Testis (tissue), 3 donors: ENCODE data around the gene ARHGAP32. TPM values are rescaled to one million over a fixed set of nuclear protein-coding genes. Genes with fewer than 3 reads are reported as not detected.

Experiments used
- DNase-seq: peaks from one replicate; pipeline ENCODE4 v3.0.0-alpha.2; 2019
- H3K27ac ChIP-seq, 2 donors: fragments of 200-600 bp; sonication (generic); one replicate each; pipeline ENCODE4 v1.5.1; 2019
- H3K27me3 ChIP-seq: fragments of 200-600 bp; sonication (generic); one replicate; pipeline ENCODE4 v1.5.1; 2019
- H3K36me3 ChIP-seq: fragments of 200-600 bp; sonication (generic); one replicate; pipeline ENCODE4 v1.5.1; 2017; ENCODE audit warnings: low read depth; ENCODE audit errors: missing control alignments
- H3K4me1 ChIP-seq: fragments of 200-600 bp; sonication (generic); one replicate; pipeline ENCODE4 v1.5.1; 2019
- H3K4me3 ChIP-seq, 2 donors: fragments of 200-600 bp; sonication (generic); one replicate each; pipeline ENCODE4 v1.5.1; 2017 to 2019
- H3K9me3 ChIP-seq: fragments of 200-600 bp; sonication (generic); one replicate; pipeline ENCODE4 v1.5.1; 2017
- POLR2A ChIP-seq: fragments of 450-650 bp; IDR thresholded peaks from one replicate; pipeline ENCODE4 v1.6.1; 2017; ENCODE audit warnings: antibody characterized with exemption, mild to moderate bottlenecking, moderate library complexity
- WGBS, 2 donors: methylation state at CpG; one replicate each; pipeline ENCODE4 v1.1.5; 2018; 5-methylcytosine and 5-hydroxymethylcytosine counted together
- intact Hi-C: fragments of 100-400 bp; cut with DNase I; formaldehyde crosslinking; loops from one replicate; pipeline ENCODE4 v1.15.1; 2023; ENCODE audit warnings: low total_unique reads
- polyA plus RNA-seq: library from polyadenylated mRNA; stranded (reverse); fragments of 350-450 nt; fragmentation: Illumina TruSeq; extraction: RNeasy Lipid Tissue Mini Kit (QIAGEN cat#74804); gene quantifications from one replicate; pipeline ENCODE4 v1.2.3, GENCODE V29; 2014; ENCODE audit warnings: low read depth, low replicate concordance; ENCODE audit not compliant: insufficient read depth
- total RNA-seq, 2 donors: library from RNA; depleted of rRNA; stranded (reverse); fragments of >200 nt; gene quantifications; one replicate each; pipeline ENCODE4 v1.2.3, GENCODE V29; 2016
- TF ChIP-seq, protein P1 (sequence below), 3 experiments: fragments of 450-650 bp in 2 of 3; fragments of 200-600 bp in 1 of 3; sonication (generic) in 1 of 3; IDR thresholded peaks; one replicate each; pipeline ENCODE4 v1.5.1; 2016 to 2019; ENCODE audit warnings: antibody characterized with exemption in 3 of 3, mild to moderate bottlenecking in 2 of 3, moderate library complexity in 1 of 3

ARHGAP32 gene
- total and polyA plus RNA-seq, 3 donors from 2014 or later: 33.0 to 58.1 (median 53.8) TPM

DNA sequence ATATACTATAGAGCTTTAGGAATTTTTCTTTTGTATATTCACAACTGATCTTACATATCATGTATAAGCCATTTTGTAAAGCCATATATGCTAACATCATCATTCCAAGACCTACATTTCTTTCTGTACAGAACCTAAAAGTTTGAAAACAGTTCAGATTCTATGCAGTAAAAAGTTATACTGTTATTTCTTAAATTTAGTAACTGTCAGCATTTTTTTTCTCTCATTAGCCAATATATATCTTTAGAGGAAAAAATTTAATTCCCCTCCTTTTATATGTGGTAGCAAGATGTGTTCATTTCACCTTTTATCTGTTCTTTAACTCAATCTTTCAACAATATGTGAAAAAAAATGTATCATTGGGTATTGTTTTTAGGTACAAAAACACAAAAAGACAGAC, 129.0 kb downstream of the ARHGAP32 start:
- TF ChIP-seq, protein P1, sequence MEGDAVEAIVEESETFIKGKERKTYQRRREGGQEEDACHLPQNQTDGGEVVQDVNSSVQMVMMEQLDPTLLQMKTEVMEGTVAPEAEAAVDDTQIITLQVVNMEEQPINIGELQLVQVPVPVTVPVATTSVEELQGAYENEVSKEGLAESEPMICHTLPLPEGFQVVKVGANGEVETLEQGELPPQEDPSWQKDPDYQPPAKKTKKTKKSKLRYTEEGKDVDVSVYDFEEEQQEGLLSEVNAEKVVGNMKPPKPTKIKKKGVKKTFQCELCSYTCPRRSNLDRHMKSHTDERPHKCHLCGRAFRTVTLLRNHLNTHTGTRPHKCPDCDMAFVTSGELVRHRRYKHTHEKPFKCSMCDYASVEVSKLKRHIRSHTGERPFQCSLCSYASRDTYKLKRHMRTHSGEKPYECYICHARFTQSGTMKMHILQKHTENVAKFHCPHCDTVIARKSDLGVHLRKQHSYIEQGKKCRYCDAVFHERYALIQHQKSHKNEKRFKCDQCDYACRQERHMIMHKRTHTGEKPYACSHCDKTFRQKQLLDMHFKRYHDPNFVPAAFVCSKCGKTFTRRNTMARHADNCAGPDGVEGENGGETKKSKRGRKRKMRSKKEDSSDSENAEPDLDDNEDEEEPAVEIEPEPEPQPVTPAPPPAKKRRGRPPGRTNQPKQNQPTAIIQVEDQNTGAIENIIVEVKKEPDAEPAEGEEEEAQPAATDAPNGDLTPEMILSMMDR (IDR thresholded peaks at IDR 0.05): no peak
- TF ChIP-seq POLR2A: no peak
- H3K4me3 ChIP-seq: no peak overlapping the region
- H3K9me3 ChIP-seq: no peaks in the 10 kb centered on the region
- H3K27ac ChIP-seq: no peak overlapping the region
- no peak for DNase-seq
- no peaks in the 10 kb centered on the region for H3K27me3 ChIP-seq
- no peaks in the 10 kb centered on the region for H3K36me3 ChIP-seq
- intact Hi-C loops: no loop called here
- no peaks in the 10 kb centered on the region for H3K4me1 ChIP-seq

DNA sequence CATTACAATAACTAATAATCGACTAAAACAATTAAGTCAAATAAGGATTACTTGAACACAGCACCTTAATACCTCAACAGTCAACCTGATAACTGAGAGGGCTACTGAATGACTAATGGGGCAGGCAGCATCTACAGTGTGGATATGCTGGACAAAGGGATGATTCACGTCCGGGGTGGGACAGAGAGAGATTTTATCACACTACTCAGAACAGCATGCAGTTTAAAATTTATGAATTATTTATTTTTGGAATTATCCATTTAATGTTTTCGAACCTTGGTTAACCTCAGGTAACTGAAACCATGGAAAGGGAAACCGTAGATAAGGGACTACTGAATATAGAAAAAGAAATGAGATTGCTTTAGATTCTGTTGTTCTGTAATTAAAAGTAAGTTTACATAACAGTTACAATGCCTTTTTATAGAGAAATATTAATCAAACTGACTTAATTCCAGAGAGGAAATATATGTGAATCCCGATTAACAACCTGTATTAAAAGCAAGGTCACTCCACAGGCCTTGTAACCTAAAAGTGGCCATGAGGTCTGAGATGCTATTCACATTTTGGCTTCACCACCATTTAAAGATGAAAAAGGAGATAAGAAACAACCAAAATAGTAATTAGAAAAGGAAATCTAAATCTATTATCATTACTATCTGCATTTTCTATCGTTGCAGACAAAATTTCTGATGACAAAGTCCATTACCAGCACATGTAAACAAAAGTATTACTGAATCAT, 130.5 kb downstream of the ARHGAP32 start:
- H3K9me3 ChIP-seq: no peaks in the 10 kb centered on the region
- DNase-seq: no peak
- H3K36me3 ChIP-seq: no peaks in the 10 kb centered on the region
- H3K4me3 ChIP-seq: no peak overlapping the region
- TF ChIP-seq, protein P1 (IDR thresholded peaks at IDR 0.05): no peak
- H3K27me3 ChIP-seq: no peaks in the 10 kb centered on the region
- WGBS, 2 donors: 86% methylated on average over 7 of the region's 7 CpGs
- H3K27ac ChIP-seq: no peak overlapping the region
- intact Hi-C loops: no loop called here
- H3K4me1 ChIP-seq: no peaks in the 10 kb centered on the region

DNA sequence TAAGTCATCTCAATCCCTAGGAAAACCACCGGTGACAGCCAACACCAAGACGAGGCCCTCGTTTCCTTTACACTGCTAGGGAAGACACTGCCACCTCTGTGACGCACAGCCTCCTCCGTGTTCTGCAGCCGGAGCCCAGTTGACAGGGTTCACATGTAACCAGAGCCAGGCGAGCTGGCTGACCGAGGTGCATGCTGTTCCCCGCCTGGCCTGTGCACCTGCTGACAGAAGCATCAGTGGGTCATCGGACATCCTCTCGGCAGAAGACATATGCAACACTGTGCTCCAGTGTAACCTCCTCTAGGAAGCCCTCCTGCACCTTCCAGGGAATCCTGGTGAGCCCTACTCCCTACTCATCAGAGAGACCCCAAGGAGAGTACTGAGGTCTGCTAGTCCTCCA, 135.2 kb downstream of the ARHGAP32 start:
- intact Hi-C loops: no loop called here
- no peak overlapping the region for H3K4me3 ChIP-seq
- no peak for DNase-seq
- H3K9me3 ChIP-seq: no peaks in the 10 kb centered on the region
- no peaks in the 10 kb centered on the region for H3K36me3 ChIP-seq
- H3K27ac ChIP-seq: no peak overlapping the region
- TF ChIP-seq, protein P1 (IDR thresholded peaks at IDR 0.05): no peak
- TF ChIP-seq POLR2A: no peak
- H3K4me1 ChIP-seq: no peaks in the 10 kb centered on the region
- 81 to 93% methylated on average over 10 to 11 of the region's 11 CpGs for WGBS, 2 donors
- H3K27me3 ChIP-seq: no peaks in the 10 kb centered on the region

DNA sequence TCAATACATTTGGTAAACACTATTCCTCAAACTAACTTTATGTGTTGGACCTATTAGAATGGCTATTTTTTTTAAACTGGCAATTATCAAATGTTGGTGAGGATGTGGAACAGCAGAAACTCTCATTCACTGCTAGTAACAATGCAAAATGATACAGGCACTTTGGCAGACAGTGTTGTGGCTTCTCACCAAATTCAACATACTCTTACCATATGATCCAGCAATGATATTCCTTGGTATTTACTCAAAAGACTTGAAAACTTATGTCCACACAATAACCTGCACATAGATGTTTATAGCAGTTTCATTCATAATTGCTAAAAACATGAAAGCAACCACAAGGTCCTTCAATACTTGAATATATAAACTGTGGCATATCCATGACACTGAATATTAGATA, 136.9 kb downstream of the ARHGAP32 start:
- Histone ChIP-seq H3K27ac (no peak overlapping the region), H3K9me3 (no peaks in the 10 kb centered on the region), H3K27me3 (no peaks in the 10 kb centered on the region), H3K36me3 (no peaks in the 10 kb centered on the region), H3K4me1 (no peaks in the 10 kb centered on the region), H3K4me3 (no peak overlapping the region)
- intact Hi-C loops: no loop called here
- DNase-seq: no peak
- TF ChIP-seq, protein P1 (IDR thresholded peaks at IDR 0.05): no peak
- no peak for TF ChIP-seq POLR2A

DNA sequence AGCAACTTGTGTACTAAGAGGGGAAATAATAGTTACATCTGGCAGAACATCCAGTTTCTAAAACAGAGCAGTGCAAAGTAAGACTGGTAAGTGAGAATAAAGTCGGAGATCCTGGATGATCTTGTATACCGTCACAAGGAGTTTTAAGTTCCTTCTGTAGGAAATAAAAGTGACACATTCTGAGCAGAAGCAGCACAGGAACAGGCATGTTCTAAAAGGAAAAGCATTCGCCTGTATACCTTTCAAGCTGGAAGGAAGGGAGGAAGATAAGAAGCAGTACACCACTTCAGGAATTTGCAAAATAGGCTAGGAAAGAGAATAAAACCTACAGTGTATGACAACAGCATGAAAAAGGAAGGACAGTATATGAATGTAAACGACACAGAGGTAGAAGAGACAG, 143.2 kb downstream of the ARHGAP32 start:
- intact Hi-C loops: no loop called here
- no peak for TF ChIP-seq POLR2A
- TF ChIP-seq, protein P1 (IDR thresholded peaks at IDR 0.05): no peak

More for the DNA sequence above, 143.2 kb downstream of the ARHGAP32 start:
- 44 to 53% methylated on average over 4 of the region's 4 CpGs for WGBS, 2 donors
- Histone ChIP-seq H3K27me3 (no peaks in the 10 kb centered on the region), H3K27ac (no peak overlapping the region), H3K4me1 (no peaks in the 10 kb centered on the region), H3K4me3 (no peak overlapping the region), H3K36me3 (no peaks in the 10 kb centered on the region), H3K9me3 (no peaks in the 10 kb centered on the region)
- no peak for DNase-seq
